ENCODE results near the gene VDAC2.

Gene VDAC2

DNA sequence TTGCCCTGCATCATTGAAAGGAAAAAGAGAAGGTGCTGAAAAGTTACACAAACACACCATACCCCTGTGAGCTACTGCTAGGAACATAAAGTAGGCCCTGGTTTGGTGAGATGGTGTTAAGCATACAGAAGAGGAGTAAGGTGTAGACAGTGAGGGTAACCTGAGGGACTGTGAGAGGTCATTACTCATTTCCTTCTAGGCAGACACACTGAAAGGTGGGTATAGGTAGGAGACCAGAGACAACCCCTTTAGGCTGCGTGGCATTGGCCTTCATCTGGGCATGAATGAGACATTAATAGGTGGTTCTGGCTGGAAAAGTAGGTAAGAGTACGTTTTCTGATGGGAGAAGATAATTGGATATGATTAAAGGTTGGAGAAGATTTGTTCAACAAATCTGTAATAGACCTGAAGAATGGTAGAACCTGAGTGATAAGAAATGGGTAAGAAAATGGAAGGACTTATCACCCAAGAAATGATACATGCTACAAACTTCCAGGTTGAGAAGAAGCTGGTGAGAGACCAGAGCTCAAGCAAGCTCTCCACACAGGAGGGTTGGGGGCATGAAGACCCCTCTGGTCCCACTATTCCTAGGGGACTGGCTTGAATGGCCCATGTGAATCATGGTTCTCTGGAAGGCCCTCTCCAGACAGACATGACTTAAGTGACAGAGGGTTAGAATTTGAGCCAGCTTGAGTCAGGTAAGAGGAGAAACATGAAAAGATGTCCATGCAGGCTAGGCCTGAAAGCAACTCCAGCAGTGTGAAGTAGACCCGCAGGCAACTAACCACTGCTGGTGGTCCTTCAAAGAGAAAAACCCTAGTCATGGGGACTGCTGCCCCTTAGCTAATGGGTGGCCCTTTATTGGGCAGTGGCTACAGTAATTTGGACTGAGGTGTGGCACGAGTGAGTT is 21.3 kb downstream of the VDAC2 start:
- DNase-seq, result no peak

DNA sequence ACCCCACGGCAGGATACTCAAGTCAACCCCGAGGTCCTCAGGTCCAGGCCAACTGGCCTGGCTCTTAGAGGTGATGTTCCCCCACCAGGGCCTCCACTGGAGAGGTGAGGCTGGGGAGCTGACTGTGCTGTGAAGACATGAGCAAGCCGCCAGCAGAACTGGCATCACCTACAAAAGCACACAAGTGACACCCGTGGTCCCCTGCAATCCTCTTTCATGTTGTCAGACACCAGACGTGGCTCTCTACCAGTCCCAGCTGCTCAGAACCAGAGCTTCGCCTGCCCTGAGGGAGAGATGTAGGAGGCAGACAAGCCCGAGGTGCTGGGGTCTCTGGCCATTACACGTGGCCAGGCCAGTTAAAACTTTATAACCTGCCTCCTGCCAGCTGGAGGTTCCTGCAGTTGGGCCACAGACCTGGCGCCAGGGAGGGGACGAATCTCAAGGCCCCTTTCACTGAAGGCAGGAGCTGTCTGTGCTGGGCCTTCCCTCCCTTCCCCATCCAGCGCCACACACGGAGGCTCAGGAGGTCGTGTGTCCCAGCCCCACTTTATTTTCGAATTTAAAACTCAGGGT is 22.9 kb downstream of the VDAC2 start:
- DNase-seq, result no peak

DNA sequence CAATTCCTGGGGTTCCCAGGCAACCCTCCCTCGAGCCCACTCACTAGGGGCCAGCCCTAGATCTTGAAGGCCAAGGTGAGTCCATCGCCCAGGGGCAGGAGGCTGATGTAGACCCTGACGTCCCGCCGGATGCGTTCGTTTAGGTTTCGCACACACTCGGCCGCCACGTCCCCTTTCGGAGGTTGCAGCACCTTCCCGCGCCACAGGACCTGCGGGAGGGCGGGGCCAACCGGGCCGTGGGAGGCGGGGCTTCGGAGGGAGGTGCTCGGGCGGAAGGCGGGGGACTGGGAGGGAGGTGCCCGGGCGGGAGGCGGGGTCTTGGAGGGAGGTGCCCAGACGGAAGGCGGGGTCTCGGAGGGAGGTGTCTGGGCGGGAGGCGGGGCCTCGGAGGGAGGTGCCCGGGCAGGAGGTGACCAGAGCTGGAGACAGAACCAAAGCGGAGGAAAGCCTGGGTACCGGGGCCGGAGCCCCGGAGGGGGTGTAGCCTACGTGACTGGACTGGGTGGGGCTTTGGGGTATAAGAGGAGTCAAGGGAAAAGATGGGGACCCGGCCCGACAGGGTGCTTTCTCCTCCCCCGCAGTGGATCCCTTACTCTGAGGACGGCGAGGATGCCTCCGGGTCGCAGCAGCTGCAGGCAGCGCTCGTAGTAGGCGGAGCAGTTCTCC is 23.6 kb downstream of the VDAC2 start:
- DNase-seq, result peak; percentile 98

DNA sequence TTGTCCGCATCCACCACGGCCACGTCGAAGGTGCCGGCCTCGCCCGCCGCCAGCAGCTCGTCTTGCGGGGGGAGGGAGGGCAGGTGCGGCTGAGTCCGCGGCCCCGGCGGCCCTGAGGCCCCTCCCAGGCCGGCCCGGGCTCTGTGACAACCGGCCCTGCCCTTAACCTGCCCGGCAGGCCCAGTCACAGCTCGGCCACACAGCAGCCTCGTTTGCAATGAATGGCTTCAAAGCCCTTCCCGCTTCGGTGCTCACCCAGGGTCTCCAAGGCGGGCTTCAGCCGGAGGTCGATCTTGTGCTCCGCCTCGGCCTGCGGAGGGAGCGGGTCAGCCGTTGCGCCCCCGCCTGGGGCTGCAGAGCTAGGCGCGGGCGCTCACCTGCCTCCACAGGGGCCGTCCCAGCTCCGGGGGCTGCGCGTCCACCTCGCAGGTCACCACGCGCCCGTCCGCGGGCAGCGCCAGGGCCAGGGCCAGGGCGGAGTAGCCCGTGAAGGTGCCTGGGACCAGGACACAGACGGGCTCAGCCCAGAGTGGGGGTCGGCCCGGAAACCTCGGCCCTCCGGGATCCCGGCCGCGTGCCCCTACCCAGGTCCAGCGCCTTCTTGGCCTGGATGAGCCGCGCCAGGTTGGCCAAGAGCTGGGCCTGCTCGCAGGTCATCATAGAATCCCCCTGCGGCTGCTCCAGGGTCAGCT is 24.2 kb downstream of the VDAC2 start:
- DNase-seq, result peak; percentile 28

DNA sequence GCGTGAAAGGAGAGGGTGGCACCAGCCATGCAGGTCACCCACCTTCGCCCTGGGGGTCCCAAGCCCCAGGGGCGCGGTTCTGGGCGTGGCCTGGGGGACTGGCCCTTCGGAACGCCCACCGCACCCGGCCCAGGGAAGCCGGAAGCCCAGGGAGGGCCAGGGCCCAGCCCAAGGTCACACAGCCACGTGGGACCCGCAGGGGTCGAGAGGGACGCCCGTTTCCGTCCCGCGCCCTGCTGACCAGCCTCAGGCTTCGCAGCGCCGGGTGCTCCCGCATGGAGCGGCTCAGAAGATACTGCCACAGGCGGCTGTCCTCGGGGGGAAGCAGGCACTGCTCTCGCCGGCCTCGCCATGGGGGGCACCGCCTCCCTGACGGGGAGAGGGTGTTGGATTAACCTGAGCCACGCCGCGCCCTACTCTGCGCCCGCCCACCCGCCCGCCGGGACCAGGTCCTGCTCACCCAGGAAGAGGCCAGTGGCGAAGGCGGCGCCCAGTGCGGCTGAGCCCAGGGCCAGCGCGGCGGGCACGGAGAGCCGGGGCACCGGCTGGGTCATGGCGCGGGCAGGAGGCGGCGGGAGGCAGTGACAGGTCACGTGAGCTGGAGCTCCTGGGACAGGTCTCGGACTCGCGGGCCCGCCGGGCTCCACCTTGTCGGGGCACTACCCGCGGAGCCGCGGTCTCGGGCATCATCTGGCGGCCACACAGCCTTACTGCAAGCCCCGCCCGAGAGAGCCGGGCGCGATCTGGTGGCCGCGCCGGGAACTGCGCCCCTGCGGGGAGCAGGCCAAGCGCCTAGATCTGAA is 25.0 kb downstream of the VDAC2 start, which contains the start of gene COMTD1:
Gene COMTD1, minus strand, starts transcription at position 583 of the 803 bp plus-strand sequence. Its CDS starts 29 bp downstream, at position 554.
- DNase-seq, result peak; percentile 94

DNA sequence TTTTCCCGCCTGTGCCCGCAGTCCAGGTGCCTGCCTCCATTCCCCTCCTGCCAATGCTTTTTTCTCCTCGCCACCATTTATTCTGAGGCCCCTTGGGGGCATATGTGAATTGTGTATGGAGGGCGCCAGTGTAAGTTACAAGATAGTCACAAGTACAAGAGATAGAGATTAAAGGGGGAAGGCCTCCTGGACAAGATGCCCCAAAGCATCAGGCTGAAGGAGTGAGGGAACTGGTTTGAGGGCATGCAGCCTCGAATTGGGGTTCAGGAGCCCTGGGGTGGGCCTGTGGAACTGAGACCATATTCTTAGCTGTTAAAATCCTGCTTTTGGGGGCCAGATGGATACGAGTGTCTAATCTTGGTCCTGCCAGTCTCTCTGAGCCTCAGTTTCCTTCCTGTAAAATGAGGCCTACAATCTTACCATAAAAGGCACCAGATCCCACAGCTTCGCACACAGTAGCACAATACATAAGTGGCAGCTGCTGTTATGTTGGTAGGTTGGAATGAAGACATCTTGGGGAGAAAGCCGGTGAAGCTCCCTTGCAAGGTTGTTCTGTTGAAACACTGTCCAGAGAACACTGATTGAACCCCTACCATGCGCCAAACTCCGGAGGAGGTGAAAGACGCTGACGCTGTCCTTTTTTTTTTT is 25.7 kb downstream of the VDAC2 start:
- no peak for DNase-seq

DNA sequence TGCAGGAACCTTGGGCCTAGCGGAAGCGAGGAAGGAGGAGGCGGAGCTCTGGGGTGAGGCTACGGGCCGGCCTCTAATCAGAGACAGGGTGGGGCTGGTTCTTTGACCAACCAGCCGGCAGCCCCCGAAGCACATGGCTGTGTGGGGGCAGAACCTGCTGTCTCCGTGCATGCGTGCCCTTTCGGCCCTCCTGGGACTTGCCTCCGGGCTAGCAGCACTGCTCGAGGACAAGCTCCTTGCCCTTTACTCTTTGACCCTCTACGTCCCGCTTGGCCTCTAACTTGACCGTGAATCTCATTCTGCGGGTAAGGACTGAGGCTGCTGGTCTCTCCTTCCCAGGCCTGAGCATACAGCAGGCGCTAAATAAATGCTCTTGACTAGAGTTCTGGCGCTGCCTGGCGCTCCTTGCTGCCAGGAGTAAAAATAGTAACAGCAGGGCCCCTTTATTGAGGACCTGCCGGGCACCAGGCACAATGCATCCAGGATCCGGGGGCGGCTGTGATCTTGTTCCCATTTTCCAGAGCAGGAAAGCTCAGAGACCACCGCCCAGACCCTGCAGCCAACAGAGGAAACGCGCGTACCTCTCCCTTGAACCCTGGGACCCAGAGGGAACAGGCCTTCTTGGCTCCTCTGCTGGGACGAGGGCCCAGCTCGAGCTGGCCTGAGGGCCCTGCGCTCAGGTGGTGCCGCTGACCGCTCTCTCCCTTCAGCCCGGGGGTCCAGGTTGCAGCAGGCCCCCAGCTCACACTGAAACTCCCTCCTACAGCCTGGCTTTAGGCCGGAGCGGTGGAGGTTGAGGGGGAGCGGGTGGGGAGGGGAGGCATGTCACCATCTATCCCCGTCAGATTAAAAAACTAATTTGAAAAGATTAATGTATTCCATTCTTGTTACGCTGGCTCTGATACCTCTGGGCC is 27.8 kb downstream of the VDAC2 start:
- DNase-seq, result no peak

DNA sequence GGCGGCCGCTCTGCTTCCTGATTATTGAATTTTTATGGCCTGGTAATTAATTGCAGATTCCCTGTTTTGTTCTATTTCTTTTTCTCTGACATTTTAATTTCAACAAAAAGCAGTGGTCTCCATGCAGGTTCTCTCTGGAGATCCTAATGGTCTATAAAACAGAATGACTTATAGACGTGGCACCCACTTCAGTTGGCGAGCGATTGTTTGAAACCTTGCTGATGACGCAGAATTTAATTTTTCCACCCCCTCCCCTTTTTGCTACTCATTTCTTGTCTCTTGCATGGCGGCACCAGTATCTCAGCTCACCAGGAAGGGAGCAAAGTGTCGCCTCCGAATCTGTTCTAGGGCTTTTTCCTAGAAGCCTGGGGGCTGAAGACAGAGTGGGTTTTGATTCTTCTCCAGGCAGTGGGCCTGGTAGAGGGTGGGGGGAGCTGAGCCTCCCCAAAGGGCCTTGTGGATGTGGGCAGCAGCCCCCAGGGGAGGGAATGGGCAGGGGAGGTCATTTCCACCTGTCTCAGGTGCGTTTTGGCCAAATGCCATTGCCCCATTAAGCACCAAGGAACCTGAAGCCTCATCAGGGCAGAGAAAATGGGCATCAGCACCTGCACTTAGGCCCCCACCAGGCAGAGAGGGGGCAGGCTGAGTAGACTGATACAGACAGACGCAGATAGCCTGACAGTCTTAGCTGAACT is 28.6 kb downstream of the VDAC2 start:
- no peak for DNase-seq

DNA sequence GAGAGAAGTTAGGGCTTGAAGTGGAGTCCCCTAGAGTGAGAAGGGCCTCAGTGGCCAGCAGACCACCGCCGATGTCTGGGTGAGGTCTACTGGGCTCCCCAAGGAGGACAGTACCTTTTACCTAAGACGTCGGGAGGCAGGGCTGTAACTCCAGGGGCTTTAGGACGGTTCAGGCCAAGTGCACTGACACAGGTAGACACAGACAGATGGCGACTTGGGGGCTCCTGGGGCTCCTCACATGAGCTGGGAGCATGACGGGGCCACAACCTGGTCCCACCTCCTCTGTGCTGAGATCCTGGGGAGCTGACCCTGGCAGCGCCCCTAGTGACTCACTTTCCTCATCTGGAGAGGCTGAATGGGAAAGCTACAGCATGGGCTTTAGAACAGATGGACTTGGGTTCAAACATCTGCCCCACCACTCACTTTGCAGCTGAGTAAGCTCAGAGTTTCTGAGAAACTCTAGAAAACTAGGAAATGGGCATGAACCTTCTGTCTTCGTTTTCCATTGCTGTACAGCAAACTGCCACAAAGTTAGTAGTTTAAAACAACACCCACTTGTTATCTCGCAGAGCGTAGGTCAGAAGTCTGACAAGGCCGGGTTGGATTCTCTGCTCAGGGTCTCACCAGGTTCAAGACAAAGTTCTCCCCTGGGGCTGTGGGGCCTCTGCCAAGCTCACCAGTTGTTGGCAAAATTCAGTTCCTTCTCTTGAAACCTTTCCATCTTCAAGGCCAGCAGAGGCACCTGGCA is 29.9 kb downstream of the VDAC2 start:
- no peak for DNase-seq

DNA sequence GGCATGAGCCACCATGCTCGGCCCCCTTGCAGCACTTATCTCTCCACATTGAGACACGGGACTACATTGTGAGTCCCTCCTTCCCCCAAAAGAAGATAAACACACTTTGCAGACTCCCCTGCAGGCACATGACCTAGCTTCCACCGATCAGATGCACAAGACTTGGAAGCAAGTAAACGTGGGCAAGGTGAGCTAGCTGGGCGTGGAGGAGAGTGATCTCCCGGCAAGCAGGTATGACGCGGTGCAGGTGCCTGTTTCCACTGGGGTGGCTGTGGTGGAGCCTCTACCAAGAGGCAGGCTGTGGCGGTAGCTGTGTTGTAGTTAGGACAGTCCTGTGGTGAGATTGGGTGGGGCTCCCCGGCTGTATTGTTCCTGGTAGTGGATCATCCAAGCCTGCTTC is 32.8 kb downstream of the VDAC2 start:
- DNase-seq, result no peak

DNA sequence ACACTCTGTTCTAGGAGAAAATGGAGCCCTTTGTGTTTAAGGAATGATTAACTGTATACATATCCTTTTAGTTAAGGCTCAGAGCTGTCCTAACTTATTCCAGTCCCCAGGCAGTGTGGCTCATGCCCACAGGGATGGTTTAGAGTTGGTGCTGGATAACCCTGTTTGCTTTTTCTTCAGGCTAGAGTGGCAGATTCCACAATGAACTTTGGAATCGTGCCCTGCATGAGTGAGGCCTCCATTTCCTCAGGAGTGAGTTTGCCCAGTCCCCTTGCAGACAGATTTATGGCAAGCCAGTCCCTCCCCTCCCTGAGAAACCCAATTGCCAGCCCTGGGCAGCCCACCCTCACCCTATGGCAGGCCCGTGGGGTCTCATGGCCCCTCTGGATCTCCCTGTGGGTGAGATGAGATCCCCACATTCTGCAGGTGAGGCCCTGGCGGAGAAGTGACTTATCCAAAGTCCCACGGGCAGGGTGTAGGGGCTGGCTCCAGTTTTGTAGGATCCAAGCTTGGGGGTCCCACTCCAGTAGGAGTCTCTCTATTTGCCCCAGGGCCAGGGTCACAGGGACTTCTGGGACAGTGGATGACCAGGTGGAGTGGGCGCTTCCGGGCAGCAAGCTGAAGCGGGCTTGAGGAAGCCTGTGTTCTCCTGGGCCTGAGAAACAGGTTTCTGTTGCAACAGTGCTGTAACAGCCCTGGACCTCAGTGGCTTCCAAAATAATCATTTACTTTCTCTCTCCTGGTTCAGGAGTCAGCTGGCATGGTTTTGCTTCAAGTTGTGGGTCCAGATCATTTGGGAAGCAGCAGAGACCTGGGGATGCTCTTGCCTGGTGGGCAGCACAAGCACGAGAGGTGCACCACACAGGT is 34.1 kb downstream of the VDAC2 start:
- no peak for DNase-seq

DNA sequence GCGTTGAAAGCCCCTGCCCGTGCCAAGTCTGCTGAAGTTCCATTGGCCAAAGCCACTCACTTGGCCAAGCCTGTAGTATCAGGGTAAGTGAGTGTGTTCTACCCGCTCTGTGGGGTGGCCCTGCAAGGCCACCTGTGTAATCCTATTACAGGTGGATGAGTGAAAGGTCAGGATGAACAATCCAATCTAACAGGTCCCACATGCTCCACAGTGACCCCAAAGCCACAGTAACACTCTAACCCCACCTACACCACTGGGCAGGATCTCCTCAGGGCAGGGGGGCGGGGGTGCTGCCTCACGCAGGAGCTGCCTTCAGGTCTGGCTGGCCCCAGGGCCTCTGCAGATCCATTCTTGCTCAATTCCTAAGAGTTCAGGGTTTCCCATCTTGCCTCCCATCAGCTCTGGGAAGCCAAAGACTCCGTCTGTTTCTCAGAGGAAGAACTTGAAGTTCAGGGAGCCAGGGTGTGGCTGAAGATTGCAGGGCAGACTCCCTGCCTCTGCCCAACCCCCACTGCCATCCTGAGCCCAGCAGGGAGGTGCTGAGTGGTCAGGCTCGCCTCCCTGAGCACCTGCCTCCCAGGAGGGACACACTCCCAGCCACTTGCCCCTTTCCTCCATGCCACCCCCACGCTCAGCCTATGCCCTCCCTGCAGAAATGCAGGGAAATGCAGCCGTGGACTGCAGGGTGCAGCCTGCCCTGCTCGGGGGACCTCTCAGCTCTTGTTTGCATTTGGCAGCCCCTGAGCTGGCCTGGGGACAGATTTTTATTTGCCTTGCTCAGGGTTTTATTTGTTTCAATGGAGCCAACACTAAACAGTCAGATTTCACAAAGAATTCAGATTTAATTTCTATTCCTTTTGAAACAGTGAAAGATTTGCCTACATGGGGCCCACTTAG is 35.0 kb downstream of the VDAC2 start:
- no peak for DNase-seq

DNA sequence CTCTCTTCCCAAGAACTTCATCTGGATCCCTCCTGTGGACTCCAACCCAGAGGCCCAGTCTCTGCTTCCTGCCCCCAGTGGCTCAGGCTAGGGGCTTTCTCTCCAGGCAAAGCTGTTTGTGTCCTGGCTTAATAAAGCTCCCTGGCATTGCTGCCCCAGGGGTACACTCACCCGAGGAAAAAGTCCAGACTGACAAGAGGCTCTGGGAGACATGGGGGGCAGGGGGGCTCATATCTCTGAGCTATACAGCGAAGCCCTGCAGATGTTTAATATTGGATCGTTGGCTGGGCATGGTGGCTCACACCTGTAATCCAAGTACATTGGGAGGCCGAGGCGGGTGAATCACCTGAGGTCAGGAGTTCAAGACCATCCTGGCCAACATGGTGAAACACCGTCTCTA is 35.9 kb downstream of the VDAC2 start:
- DNase-seq, result no peak

DNA sequence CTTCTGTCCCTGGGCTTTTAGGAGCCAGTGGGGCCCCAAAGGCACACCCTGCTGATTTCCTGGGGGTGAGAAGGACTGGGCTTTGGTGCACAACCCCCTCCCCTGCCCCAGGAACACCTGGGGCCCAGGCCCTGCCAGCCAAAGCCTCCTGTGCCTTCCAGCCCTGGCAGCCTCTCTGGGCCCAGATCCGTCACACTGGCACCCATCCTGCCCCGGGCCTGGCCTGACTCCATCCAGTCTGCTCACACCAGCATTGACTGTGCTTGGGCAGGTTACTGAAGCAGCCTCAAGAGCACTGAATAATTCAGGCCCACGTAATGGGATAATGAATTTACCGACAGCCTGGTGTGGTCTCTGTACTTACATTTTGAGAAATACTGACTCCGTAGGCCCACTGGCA is 37.2 kb downstream of the VDAC2 start:
- DNase-seq, result no peak

DNA sequence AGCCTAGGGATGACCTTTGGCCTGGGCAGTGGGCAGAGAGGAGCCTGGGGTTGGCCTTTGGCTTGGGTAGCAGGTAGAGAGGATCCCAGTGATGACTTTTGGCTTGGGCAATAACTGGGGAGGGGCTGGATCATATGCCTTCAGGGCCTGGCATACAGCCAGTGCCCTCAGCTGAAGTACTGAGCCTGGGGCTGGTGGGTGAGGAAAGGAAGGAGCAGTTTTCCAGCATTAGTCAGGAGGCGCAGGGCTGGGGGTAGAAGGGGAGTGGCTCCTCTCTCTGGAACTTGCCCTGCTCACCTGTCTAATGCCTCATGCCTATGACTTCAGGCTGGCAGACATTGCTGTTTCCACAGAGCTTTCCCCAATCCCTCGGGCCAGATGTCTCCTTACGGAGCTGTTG is 40.3 kb downstream of the VDAC2 start:
- no peak for DNase-seq

DNA sequence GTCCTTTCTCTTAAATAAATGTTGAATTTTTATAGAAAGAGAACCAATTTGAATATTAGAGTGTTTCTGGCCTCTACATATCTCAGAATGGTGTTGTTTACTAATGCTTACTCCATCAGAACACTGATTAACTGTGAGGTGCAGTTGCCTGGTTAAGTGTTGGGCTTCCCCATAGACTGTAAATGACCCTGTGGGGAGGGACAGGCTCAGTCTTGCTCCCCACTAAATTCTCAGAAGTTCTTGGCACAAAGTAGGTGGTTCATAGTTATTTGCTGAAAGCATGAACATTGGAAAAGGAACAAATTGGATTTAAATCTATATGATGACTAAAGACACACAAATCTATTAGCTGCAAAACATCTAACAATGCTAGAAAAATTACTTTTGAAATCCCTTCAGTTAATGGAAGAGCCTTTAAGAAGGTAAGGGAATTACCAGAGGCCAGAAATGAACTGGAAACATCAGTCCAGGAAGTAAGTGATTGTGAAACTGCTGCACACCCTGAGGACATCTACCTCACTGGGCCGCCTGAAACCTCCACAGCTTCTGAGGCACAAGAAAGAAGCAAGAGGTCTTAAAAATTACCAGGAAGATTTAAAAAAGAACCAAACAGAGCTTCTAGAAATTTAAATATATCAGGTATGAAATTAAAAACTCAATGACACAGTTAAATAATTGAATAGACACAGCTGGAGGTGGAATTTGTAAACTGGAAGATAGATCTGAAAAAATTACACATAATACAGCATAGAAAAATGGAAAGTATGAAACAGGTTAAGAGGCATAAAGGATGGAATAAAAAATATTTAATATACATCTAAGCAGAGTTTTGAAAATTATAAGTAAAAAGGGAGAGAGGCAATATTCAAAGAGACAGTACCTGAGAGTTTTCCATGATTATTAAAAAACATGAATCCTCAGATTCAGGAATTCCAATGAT is 43.0 kb downstream of the VDAC2 start:
- DNase-seq, result no peak
